SK-N-SH (cell line): ENCODE results near the gene TRIP10. TPM values are rescaled to one million over a fixed set of nuclear protein-coding genes. Genes with fewer than 3 reads are reported as not detected.

Experiments
- CTCF ChIA-PET: fragments of 300-600, 350-600 bp; formaldehyde crosslinking; extraction: SDS; loops from one replicate; lab custom pipeline; 2021; lab: Yijun Ruan, JAX
- POLR2A ChIA-PET: fragments of 350-600 bp; sonication (Branson Sonifier 250); formaldehyde crosslinking; extraction: SDS; loops from one replicate; lab custom pipeline; 2020; ENCODE audit warnings: antibody characterized with exemption, inconsistent platforms; lab: Yijun Ruan, JAX
- DNase-seq: peaks from one replicate; pipeline ENCODE4 v3.0.0; 2012
- H2AFZ ChIP-seq: fragments of 200-600 bp; sonication (generic); 2 replicates; pipeline ENCODE4 v1.8.1; 2016; ENCODE audit warnings: antibody characterized with exemption, mild to moderate bottlenecking, low read depth
- H3F3A ChIP-seq: fragments of 200-600 bp; sonication (generic); replicated peaks from 2 replicates; pipeline ENCODE3; 2016; ENCODE audit warnings: antibody characterized with exemption, mild to moderate bottlenecking; ENCODE audit not compliant: insufficient read depth
- H3K27ac ChIP-seq, 2 experiments: fragments of 200-500 bp in 1 of 2; fragments of 200-600 bp in 1 of 2; sonication (Bioruptor generic) in 1 of 2; sonication (generic), shearing (Covaris generic) in 1 of 2; 2 replicates each; pipeline versions ENCODE4 v1.5.1 to v1.6.1; 2014 to 2016; ENCODE audit warnings: low read depth in 2 of 2, inconsistent platforms in 1 of 2, low read length in 1 of 2, mild to moderate bottlenecking in 1 of 2, mixed read lengths in 1 of 2
- H3K27me3 ChIP-seq: fragments of 200-600 bp; sonication (generic), shearing (Covaris generic); 2 replicates; pipeline ENCODE4 v1.6.1; 2016; ENCODE audit warnings: mixed run types; ENCODE audit not compliant: insufficient read depth
- H3K36me3 ChIP-seq, 2 experiments: fragments of 200-500 bp in 1 of 2; fragments of 200-600 bp in 1 of 2; sonication (Bioruptor generic) in 1 of 2; sonication (generic) in 1 of 2; replicated peaks in 1 of 2; 2 replicates each; pipeline versions ENCODE3 to v1.5.1; 2014 to 2016; ENCODE audit warnings: low read length in 1 of 2, mild to moderate bottlenecking in 1 of 2; ENCODE audit not compliant: insufficient read depth in 2 of 2, control insufficient read depth in 1 of 2
- H3K4me1 ChIP-seq, 2 experiments: fragments of 200-500 bp in 1 of 2; fragments of 200-600 bp in 1 of 2; sonication (Bioruptor generic) in 1 of 2; sonication (generic), shearing (Covaris generic) in 1 of 2; 2 replicates each; pipeline versions ENCODE4 v1.5.1 to v1.6.1; 2014 to 2016; ENCODE audit warnings: low read depth in 1 of 2, low read length in 1 of 2, mixed run types in 1 of 2; ENCODE audit not compliant: insufficient read depth in 2 of 2, control insufficient read depth in 1 of 2
- H3K4me2 ChIP-seq: fragments of 200-600 bp; sonication (generic), shearing (Covaris generic); 2 replicates; pipeline ENCODE4 v1.6.1; 2017; ENCODE audit warnings: mixed run types
- H3K4me3 ChIP-seq, 2 experiments: fragments of 200-500 bp in 1 of 2; fragments of 200-600 bp in 1 of 2; sonication (Bioruptor generic) in 1 of 2; sonication (generic), shearing (Covaris generic) in 1 of 2; 2 replicates each; pipeline versions ENCODE4 v1.5.1 to v1.8.1; 2014 to 2016; ENCODE audit warnings: low read depth in 2 of 2, inconsistent platforms in 1 of 2, low read length in 1 of 2, mild to moderate bottlenecking in 1 of 2, mixed read lengths in 1 of 2, moderate library complexity in 1 of 2
- H3K79me2 ChIP-seq: fragments of 200-600 bp; sonication (generic); 2 replicates; pipeline ENCODE4 v1.8.1; 2017; ENCODE audit warnings: mild to moderate bottlenecking; ENCODE audit not compliant: insufficient read depth
- H3K9ac ChIP-seq: fragments of 200-600 bp; sonication (generic); 2 replicates; pipeline ENCODE4 v1.6.1; 2017; ENCODE audit warnings: mixed run types
- H3K9me2 ChIP-seq: fragments of 200-600 bp; sonication (generic); 2 replicates; pipeline ENCODE4 v1.6.1; 2017; ENCODE audit warnings: mixed run types
- H3K9me3 ChIP-seq: fragments of 200-600 bp; sonication (generic); 2 replicates; pipeline ENCODE4 v1.6.1; 2017; ENCODE audit warnings: mixed run types, mild to moderate bottlenecking, moderate library complexity
- H4K20me1 ChIP-seq: fragments of 200-600 bp; sonication (generic); 2 replicates; pipeline ENCODE4 v1.6.1; 2017; ENCODE audit warnings: mild to moderate bottlenecking, mixed run types; ENCODE audit not compliant: insufficient read depth
- CHD2 ChIP-seq: fragments of 150-350 bp; IDR thresholded peaks from 2 replicates; pipeline ENCODE4 v1.6.1; 2018; ENCODE audit warnings: low read length; ENCODE audit not compliant: partially characterized antibody
- FOXJ3 ChIP-seq: sonication (generic); formaldehyde crosslinking; IDR thresholded peaks from 2 replicates; pipeline ENCODE4 v1.5.1; 2020; ENCODE audit warnings: mild to moderate bottlenecking, missing genetic modification reagents
- FOXM1 ChIP-seq: IDR thresholded peaks from 2 replicates; pipeline ENCODE4 v1.4.0; 2012; ENCODE audit warnings: low read depth, mild to moderate bottlenecking
- GABPA ChIP-seq: IDR thresholded peaks from 2 replicates; pipeline ENCODE4 v1.4.0; 2012; ENCODE audit warnings: low read depth, mild to moderate bottlenecking
- JUND ChIP-seq: IDR thresholded peaks from 2 replicates; pipeline ENCODE4 v1.4.0; 2012
- MEF2A ChIP-seq: IDR thresholded peaks from 2 replicates; pipeline ENCODE4 v1.4.0; 2012; ENCODE audit warnings: low read depth, borderline replicate concordance
- MXI1 ChIP-seq: IDR thresholded peaks from 2 replicates; pipeline ENCODE4 v1.6.1; 2012; ENCODE audit warnings: mild to moderate bottlenecking, low read depth, low read length, improper control_type of control experiment
- NRF1 ChIP-seq: IDR thresholded peaks from 2 replicates; pipeline ENCODE4 v1.6.1; 2012; ENCODE audit warnings: low read depth, mild to moderate bottlenecking, low read length
- RAD21 ChIP-seq: IDR thresholded peaks from 2 replicates; pipeline ENCODE4 v1.6.1; 2012; ENCODE audit warnings: mild to moderate bottlenecking, low read length
- RFX5 ChIP-seq: IDR thresholded peaks from 2 replicates; pipeline ENCODE4 v1.6.1; 2012; ENCODE audit warnings: mild to moderate bottlenecking, improper control_type of control experiment, low read length
- RXRA ChIP-seq: IDR thresholded peaks from 2 replicates; pipeline ENCODE4 v1.4.0; 2012; ENCODE audit warnings: low read depth, mild to moderate bottlenecking, borderline replicate concordance
- SMC3 ChIP-seq: IDR thresholded peaks from 2 replicates; pipeline ENCODE4 v1.6.1; 2012; ENCODE audit warnings: low read depth, low read length, improper control_type of control experiment
- USF1 ChIP-seq: IDR thresholded peaks from 2 replicates; pipeline ENCODE4 v1.4.0; 2012; ENCODE audit warnings: low read depth, borderline replicate concordance
- YY1 ChIP-seq: IDR thresholded peaks from 2 replicates; pipeline ENCODE4 v1.4.0; 2012; ENCODE audit warnings: low read depth, mild to moderate bottlenecking
- ZBTB33 ChIP-seq: IDR thresholded peaks from 2 replicates; pipeline ENCODE4 v1.4.0; 2012; ENCODE audit warnings: low read depth, borderline replicate concordance
- WGBS: methylation state at CpG from one replicate; pipeline ENCODE4 v1.1.6; 2017; ENCODE audit warnings: low lambda C conversion rate; 5-methylcytosine and 5-hydroxymethylcytosine counted together
- polyA plus RNA-seq, 3 experiments: library from polyadenylated mRNA; depleted of rRNA; stranded (reverse); fragments of >200 nt; gene quantifications; 2 replicates each; pipeline ENCODE4 v1.2.3, GENCODE V29; 2012
- TF ChIP-seq, protein P1 (sequence below): fragments of 150-350 bp; IDR thresholded peaks from 2 replicates; pipeline ENCODE4 v1.6.1; 2017; ENCODE audit warnings: antibody characterized with exemption, low read length, low read depth, borderline replicate concordance
- TF ChIP-seq, protein P2 (sequence below): IDR thresholded peaks from 2 replicates; pipeline ENCODE4; 2012
- TF ChIP-seq, protein P3 (sequence below): fragments of 200-600 bp; sonication (generic); IDR thresholded peaks from 2 replicates; pipeline ENCODE4 v1.6.1; 2017; ENCODE audit warnings: antibody characterized with exemption, mild to moderate bottlenecking, moderate library complexity

Gene TRIP10
- polyA plus RNA-seq, 1 of the 3 experiments (the other 2 are of a cell fraction): 42.9 TPM

- peak; percentile 18 for DNase-seq
- no peak overlapping the region for H2AFZ ChIP-seq
- no peak for TF ChIP-seq GABPA
- no peak for TF ChIP-seq ZBTB33
- TF ChIP-seq, protein P1, sequence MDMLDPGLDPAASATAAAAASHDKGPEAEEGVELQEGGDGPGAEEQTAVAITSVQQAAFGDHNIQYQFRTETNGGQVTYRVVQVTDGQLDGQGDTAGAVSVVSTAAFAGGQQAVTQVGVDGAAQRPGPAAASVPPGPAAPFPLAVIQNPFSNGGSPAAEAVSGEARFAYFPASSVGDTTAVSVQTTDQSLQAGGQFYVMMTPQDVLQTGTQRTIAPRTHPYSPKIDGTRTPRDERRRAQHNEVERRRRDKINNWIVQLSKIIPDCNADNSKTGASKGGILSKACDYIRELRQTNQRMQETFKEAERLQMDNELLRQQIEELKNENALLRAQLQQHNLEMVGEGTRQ: no peak
- no peak for TF ChIP-seq NRF1
- TF ChIP-seq, all 33 proteins: peak for 0
- peak overlapping the region; percentile 91 for H3K9ac ChIP-seq
- H3F3A ChIP-seq: peaks cover 21% of the 10 kb centered on the region
- peak overlapping the region; percentile 94 for H3K4me2 ChIP-seq
- no peaks in the 10 kb centered on the region for H3K9me2 ChIP-seq
- peaks cover 22 to 23% of the 10 kb centered on the region in 2 experiments; a peak in 3 of 4 replicates for H3K4me1 ChIP-seq
- ChIA-PET POLR2A (no interaction called here), CTCF (interaction anchor here (1.2 kb wide), 1 partner anchor 128 kb away, joined by 3 read pairs; no protein-coding TSS in a partner anchor)
- no peaks in the 10 kb centered on the region for H4K20me1 ChIP-seq
- peak overlapping the region in 1 of 2 experiments; percentile 90; a peak in 2 of 4 replicates for H3K4me3 ChIP-seq
- no peaks in the 10 kb centered on the region for H3K27me3 ChIP-seq
- no peaks in the 10 kb centered on the region for H3K9me3 ChIP-seq
- H3K36me3 ChIP-seq: peaks cover 0 to 5% of the 10 kb centered on the region in 2 experiments
- 85% methylated on average over 15 of the region's 15 CpGs for WGBS
- peaks cover 18% of the 10 kb centered on the region for H3K79me2 ChIP-seq
- H3K27ac ChIP-seq: no peak overlapping the region; a peak in 1 of 4 replicates
Measured at GRCh38 chr19:6735181-6735911, 4.1 kb upstream of the TRIP10 start.

DNA sequence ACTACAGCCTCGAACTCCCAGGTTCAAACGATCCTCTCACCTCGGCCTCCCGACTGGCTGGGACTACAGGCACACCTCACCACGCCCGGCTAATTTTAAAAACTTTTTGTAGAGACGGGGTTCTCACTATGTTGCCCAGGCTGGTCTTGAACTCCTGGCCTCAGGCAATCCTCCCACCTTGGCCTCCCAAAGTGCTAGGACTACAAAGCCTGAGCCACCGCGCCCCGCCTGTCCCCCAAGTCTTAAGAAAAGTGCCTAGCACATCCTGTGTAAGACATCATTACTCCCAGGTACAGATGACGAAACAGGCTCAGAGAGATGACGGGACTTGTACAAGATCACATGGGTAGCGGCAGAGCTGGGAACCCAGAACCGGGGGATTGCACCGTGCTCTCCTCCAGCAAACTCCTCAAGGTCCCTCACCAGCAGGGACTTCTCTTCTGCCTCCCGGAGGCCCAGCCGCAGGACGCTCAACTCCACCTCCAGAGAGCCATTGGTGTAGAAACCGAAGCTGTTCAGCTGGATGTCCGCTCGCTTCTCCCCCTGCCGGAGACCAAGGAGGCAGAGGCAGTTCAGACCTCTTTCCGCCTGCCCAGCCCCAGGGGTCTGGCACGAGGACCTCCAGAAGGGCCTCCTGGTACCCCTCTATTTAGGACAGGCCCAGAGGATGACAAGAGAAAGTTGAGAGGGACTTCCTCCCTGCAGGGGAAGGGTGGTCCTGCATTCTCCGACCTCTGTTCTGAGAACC lies 3.1 kb upstream of the TRIP10 start:
- Histone ChIP-seq H3K4me1 (peaks cover 22 to 23% of the 10 kb centered on the region in 2 experiments; a peak in 3 of 4 replicates), H3K9me2 (no peaks in the 10 kb centered on the region), H3K36me3 (peaks cover 0 to 5% of the 10 kb centered on the region in 2 experiments), H3F3A (peaks cover 21% of the 10 kb centered on the region), H4K20me1 (no peaks in the 10 kb centered on the region), H3K79me2 (peaks cover 28% of the 10 kb centered on the region), H2AFZ (peak overlapping the region; percentile 79), H3K9me3 (no peaks in the 10 kb centered on the region), H3K9ac (peak overlapping the region; percentile 91), H3K27ac (peak overlapping the region; percentile 90 to 96), H3K4me2 (peak overlapping the region; percentile 94), H3K4me3 (peak overlapping the region; percentile 90 to 91), H3K27me3 (no peaks in the 10 kb centered on the region)
- peak; percentile 83 for DNase-seq
- whole genome bisulfite sequencing: 21% methylated on average over 22 of the region's 25 CpGs
- ChIA-PET CTCF (interaction anchor here (1.0 to 1.2 kb wide), 3 partner anchors 127 to 688 kb away, joined by 3 to 10 read pairs (median 3); no protein-coding TSS in a partner anchor), POLR2A (no interaction called here)
- TF ChIP-seq FOXJ3 (CRISPR knock-in tag) (no peak), RXRA (no peak), RAD21 (peak; percentile 43), SMC3 (peak; percentile 41), MEF2A (no peak), JUND (no peak), CHD2 (peak; percentile 14), MXI1 (no peak; the same call in 1 of the 2 replicates), RFX5 (no peak), YY1 (no peak), FOXM1 (no peak), USF1 (peak; percentile 46; the same call in 1 of the 2 replicates)
- TF ChIP-seq, protein P2, sequence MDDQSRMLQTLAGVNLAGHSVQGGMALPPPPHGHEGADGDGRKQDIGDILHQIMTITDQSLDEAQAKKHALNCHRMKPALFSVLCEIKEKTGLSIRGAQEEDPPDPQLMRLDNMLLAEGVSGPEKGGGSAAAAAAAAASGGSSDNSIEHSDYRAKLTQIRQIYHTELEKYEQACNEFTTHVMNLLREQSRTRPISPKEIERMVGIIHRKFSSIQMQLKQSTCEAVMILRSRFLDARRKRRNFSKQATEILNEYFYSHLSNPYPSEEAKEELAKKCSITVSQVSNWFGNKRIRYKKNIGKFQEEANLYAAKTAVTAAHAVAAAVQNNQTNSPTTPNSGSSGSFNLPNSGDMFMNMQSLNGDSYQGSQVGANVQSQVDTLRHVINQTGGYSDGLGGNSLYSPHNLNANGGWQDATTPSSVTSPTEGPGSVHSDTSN: no peak
- TF ChIP-seq, protein P3, sequence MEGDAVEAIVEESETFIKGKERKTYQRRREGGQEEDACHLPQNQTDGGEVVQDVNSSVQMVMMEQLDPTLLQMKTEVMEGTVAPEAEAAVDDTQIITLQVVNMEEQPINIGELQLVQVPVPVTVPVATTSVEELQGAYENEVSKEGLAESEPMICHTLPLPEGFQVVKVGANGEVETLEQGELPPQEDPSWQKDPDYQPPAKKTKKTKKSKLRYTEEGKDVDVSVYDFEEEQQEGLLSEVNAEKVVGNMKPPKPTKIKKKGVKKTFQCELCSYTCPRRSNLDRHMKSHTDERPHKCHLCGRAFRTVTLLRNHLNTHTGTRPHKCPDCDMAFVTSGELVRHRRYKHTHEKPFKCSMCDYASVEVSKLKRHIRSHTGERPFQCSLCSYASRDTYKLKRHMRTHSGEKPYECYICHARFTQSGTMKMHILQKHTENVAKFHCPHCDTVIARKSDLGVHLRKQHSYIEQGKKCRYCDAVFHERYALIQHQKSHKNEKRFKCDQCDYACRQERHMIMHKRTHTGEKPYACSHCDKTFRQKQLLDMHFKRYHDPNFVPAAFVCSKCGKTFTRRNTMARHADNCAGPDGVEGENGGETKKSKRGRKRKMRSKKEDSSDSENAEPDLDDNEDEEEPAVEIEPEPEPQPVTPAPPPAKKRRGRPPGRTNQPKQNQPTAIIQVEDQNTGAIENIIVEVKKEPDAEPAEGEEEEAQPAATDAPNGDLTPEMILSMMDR: peak; percentile 71
